Mammary epithelial cell (primary cell): ENCODE results near the gene SIL1.
"Not testable (repeated sequence)": the region's sequence is repeated elsewhere in the genome, so short reads cannot be mapped to it uniquely, and the experiment has no call there.

Source experiments
- CTCF ChIP-seq, 2 donors: IDR thresholded peaks in 1 of 2; conservative IDR thresholded peaks in 1 of 2; 2 replicates each; pipeline ENCODE4 v1.5.1; 2011 to 2012; ENCODE audit warnings: inconsistent platforms in 2 of 2, low read length in 2 of 2, mild to moderate bottlenecking in 2 of 2, control low read depth in 1 of 2, low read depth in 1 of 2; ENCODE audit not compliant: insufficient read depth in 1 of 2; ENCODE audit errors: extremely low read depth in 1 of 2
- EZH2 ChIP-seq: IDR thresholded peaks from 2 replicates; pipeline ENCODE4 v1.6.1; 2012; ENCODE audit warnings: low read length, inconsistent platforms, borderline replicate concordance

- not testable (repeated sequence) for TF ChIP-seq CTCF (conservative IDR thresholded peaks at IDR 0.05 in 1 of 2, IDR thresholded peaks at IDR 0.05 in 1 of 2; ENCODE audit: extremely low read depth in 1 of 2, insufficient read depth in 1 of 2, low read depth in 1 of 2, low read length in 2 of 2); EZH2
Observed at GRCh38 chr5:139057045-139057939, 140.9 kb downstream of the SIL1 start.
